ENCODE measurements around the gene SIRT7. TPM values are rescaled to one million over a fixed set of nuclear protein-coding genes. Genes with fewer than 3 reads are reported as not detected.

SIRT7 gene
- total RNA-seq, 1 experiment from 2014 or later = 51.6 TPM

DNA sequence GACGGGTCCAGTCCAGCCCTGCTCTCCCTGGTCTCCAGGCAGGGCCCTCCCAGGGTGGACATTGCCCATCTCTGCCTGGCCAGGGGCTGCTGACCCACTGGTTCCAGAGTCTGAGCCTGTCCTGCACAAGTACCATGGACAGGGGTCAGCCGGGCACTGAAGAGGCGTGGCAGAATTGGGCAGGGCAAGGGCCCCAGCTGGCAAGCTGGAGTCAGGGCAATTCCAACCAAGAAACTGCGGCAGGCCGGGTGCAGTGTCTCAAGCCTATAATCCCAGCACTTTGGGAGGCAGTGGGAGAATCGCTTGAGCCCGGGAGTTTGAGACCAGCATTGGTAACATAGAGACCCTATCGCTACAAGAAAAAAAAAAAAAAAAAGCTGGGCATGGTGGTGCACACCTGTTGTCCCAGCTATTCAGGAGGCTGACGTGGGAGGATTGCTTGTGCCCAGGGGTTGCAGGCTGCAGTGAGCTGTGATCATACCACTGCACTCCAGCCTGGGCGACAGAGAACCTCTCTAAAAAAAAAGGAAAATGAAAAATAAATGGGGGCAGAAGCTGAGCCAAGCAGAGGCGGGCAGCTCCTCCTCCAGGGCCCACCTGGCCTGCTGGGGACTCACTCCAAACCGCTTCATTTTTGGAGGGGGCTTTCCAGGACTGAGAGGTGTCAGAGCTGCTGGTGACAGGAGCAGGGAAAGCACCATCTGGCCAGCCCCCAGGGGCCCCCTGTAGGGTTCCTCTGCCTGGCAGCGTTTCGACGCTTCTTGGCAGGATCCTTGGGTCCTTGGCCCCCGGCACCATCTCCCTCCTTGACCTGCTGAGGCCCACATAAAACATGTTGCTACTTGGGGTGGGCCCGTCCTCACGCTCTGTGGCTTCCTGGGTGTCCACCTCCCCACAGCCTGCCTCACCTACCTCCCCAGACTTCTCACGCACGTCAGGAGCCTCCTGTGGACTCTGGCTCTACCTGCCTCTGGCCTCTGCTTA, 12.5 kb upstream of the SIRT7 start:
- no peak overlapping the region for H3K4me2 ChIP-seq (ENCODE audit: low read length)
- H3K4me3 ChIP-seq (ENCODE audit: low read length) = no peak overlapping the region
- no peak overlapping the region for H3K9ac ChIP-seq (ENCODE audit: low read length)
- ATAC-seq (no peak), DNase-seq (peak; percentile 31)
- H3K4me1 ChIP-seq (ENCODE audit: insufficient read depth, low read length) = peaks cover 17% of the 10 kb centered on the region
- no peak overlapping the region for H3K27ac ChIP-seq (ENCODE audit: low read length)
- BruUV-seq (replicated peaks) = TSS peak; percentile 14
- no peaks in the 10 kb centered on the region for H4K20me1 ChIP-seq (ENCODE audit: low read length)
- H3K9me2 ChIP-seq (replicated peaks; ENCODE audit: low read length) = no peaks in the 10 kb centered on the region
- no peaks in the 10 kb centered on the region for H3K9me3 ChIP-seq (ENCODE audit: low read length)
- ChIA-PET POLR2A (ENCODE audit: unreplicated experiment) (no interaction called here), CTCF (interaction anchor here (0.6 kb wide), 1 partner anchor 18 kb away, joined by 4 read pairs; no protein-coding TSS in a partner anchor)
- H3K79me2 ChIP-seq (ENCODE audit: low read length) = peaks cover 34% of the 10 kb centered on the region
- TF ChIP-seq CTCF (conservative IDR thresholded peaks at IDR 0.05; ENCODE audit: low read depth, low read length) = no peak
- no peak for TF ChIP-seq EZH2 (IDR thresholded peaks at IDR 0.05; ENCODE audit: low read length, unreplicated experiment)
- TF ChIP-seq EZH2phosphoT487 (IDR thresholded peaks at IDR 0.05; ENCODE audit: borderline replicate concordance, low read length) = no peak
- no peak overlapping the region for H2AFZ ChIP-seq (ENCODE audit: low read length)
- intact Hi-C loops (cut with micrococcal nuclease) = no loop called here
- H3F3A ChIP-seq (ENCODE audit: low read length, unreplicated experiment) = no peaks in the 10 kb centered on the region
- no peaks in the 10 kb centered on the region for H3K27me3 ChIP-seq (ENCODE audit: low read length)
- H3K36me3 ChIP-seq (ENCODE audit: low read depth, low read length) = no peaks in the 10 kb centered on the region

GRCh38 chr17:81929253-81930141, 11.5 kb upstream of the SIRT7 start:
- peaks cover 23% of the 10 kb centered on the region for H3K4me1 ChIP-seq (ENCODE audit: insufficient read depth, low read length)
- BruUV-seq (replicated peaks) = no TSS peak
- no peak for TF ChIP-seq EZH2 (IDR thresholded peaks at IDR 0.05; ENCODE audit: low read length, unreplicated experiment)
- no peak for TF ChIP-seq EZH2phosphoT487 (IDR thresholded peaks at IDR 0.05; ENCODE audit: borderline replicate concordance, low read length)
- no peak for TF ChIP-seq CTCF (conservative IDR thresholded peaks at IDR 0.05; ENCODE audit: low read depth, low read length)
- H3K9me2 ChIP-seq (replicated peaks; ENCODE audit: low read length) = no peaks in the 10 kb centered on the region
- H3K4me3 ChIP-seq (ENCODE audit: low read length) = peak overlapping the region; percentile 81
- CTCF ChIA-PET = no interaction called here
- POLR2A ChIA-PET (ENCODE audit: unreplicated experiment) = no interaction called here
- peak overlapping the region; percentile 80; the same call in 1 of the 2 replicates for H3K9ac ChIP-seq (ENCODE audit: low read length)
- H3F3A ChIP-seq (ENCODE audit: low read length, unreplicated experiment) = no peaks in the 10 kb centered on the region
- H3K36me3 ChIP-seq (ENCODE audit: low read depth, low read length) = no peaks in the 10 kb centered on the region
- ATAC-seq (no peak), DNase-seq (no peak)
- H3K9me3 ChIP-seq (ENCODE audit: low read length) = no peaks in the 10 kb centered on the region
- H3K79me2 ChIP-seq (ENCODE audit: low read length) = peaks cover 39% of the 10 kb centered on the region
- no peak overlapping the region for H3K27ac ChIP-seq (ENCODE audit: low read length)
- no peaks in the 10 kb centered on the region for H3K27me3 ChIP-seq (ENCODE audit: low read length)
- H4K20me1 ChIP-seq (ENCODE audit: low read length) = no peaks in the 10 kb centered on the region
- H3K4me2 ChIP-seq (ENCODE audit: low read length) = peak overlapping the region; percentile 96
- 0 out of 2 replicates have a peak overlapping the region, but pooled peaks have one; percentile 78 for H2AFZ ChIP-seq (ENCODE audit: low read length)
- intact Hi-C loops (cut with micrococcal nuclease) = loop anchor here (5.0 kb wide), 1 partner anchor 57 kb away; the partner anchor contains the start of gene ARHGDIA

Measured in PC-3 (cell line).